K562 (cell line): Measurements from ENCODE around the gene MPC1. TPM values are rescaled to one million over a fixed set of nuclear protein-coding genes. Genes with fewer than 3 reads are reported as not detected.

Experiments used
- CHD2 ChIP-seq: IDR thresholded peaks from 2 replicates; pipeline ENCODE4 v1.6.1; 2011; ENCODE audit warnings: low read depth, low read length
- DDX20 ChIP-seq: fragments of 450-650 bp; IDR thresholded peaks from 2 replicates; pipeline ENCODE4 v1.6.1; 2016; ENCODE audit warnings: missing genetic modification characterization, low read depth, mild to moderate bottlenecking, missing compliant biosample characterization, moderate library complexity
- FOSL1 ChIP-seq: fragments of 200-800 bp; sonication (Bioruptor generic); conservative IDR thresholded peaks from 2 replicates; pipeline ENCODE4 v1.6.1; 2016; ENCODE audit warnings: missing genetic modification characterization, missing compliant biosample characterization
- FOXA3 ChIP-seq, 2 experiments: fragments of 450-650 bp in 1 of 2; sonication (generic) in 1 of 2; formaldehyde crosslinking; IDR thresholded peaks in 1 of 2; conservative IDR thresholded peaks in 1 of 2; 2 replicates each; pipeline versions ENCODE4 v1.4.0 to v1.8.0; 2020 to 2022; ENCODE audit warnings: mild to moderate bottlenecking in 2 of 2, missing genetic modification reagents in 1 of 2
- JUND ChIP-seq, 2 experiments: IDR thresholded peaks; 2 replicates in 1 of 2; 3 replicates in 1 of 2; pipeline ENCODE4 v1.6.1; 2011; ENCODE audit warnings: borderline replicate concordance in 2 of 2, low read depth in 2 of 2, low read length in 2 of 2, improper control_type of control experiment in 1 of 2, missing biosample characterization in 1 of 2, missing genetic modification characterization in 1 of 2, missing genetic modification reagents in 1 of 2
- NR3C1 ChIP-seq: sonication (generic); formaldehyde crosslinking; IDR thresholded peaks from 2 replicates; pipeline ENCODE4 v1.8.1; 2022; ENCODE audit warnings: missing genetic modification reagents
- RBM15 ChIP-seq: fragments of 200-400 bp; formaldehyde crosslinking; IDR thresholded peaks from 2 replicates; pipeline ENCODE4 v1.6.1; 2018; ENCODE audit warnings: mild to moderate bottlenecking, low read length, moderate library complexity; ENCODE audit not compliant: insufficient read depth
- RBM22 ChIP-seq: fragments of 200-400 bp; formaldehyde crosslinking; IDR thresholded peaks from 2 replicates; pipeline ENCODE4 v1.6.1; 2018; ENCODE audit warnings: low read length, low read depth; ENCODE audit not compliant: poor library complexity, severe bottlenecking
- SAFB ChIP-seq: fragments of 200-400 bp; formaldehyde crosslinking; IDR thresholded peaks from 2 replicates; pipeline ENCODE4 v1.6.1; 2017; ENCODE audit warnings: low read depth, low read length, borderline replicate concordance
- SAP30 ChIP-seq: fragments of 200-600 bp; sonication (generic); IDR thresholded peaks from 2 replicates; pipeline ENCODE4 v1.6.1; 2012; ENCODE audit warnings: borderline replicate concordance, low read depth, mild to moderate bottlenecking, moderate library complexity, low read length, control low read depth, inconsistent platforms; ENCODE audit not compliant: insufficient read depth, poor library complexity, severe bottlenecking
- SNRNP70 ChIP-seq: fragments of 200-400 bp; formaldehyde crosslinking; optimal IDR thresholded peaks from 2 replicates; pipeline ENCODE3; 2017; ENCODE audit warnings: low read depth, low read length
- SPI1 ChIP-seq: IDR thresholded peaks from 2 replicates; pipeline ENCODE4 v1.6.1; 2011; ENCODE audit warnings: low read depth, low read length, control low read depth, borderline replicate concordance
- TEAD1 ChIP-seq, 2 experiments: fragments of 450-650 bp in 1 of 2; sonication (generic) in 1 of 2; formaldehyde crosslinking; IDR thresholded peaks; 2 replicates each; pipeline versions ENCODE4 v1.4.0 to v1.8.0; 2020 to 2022; ENCODE audit warnings: mild to moderate bottlenecking in 2 of 2, missing genetic modification reagents in 1 of 2
- U2AF1 ChIP-seq: fragments of 200-400 bp; formaldehyde crosslinking; optimal IDR thresholded peaks from 2 replicates; pipeline ENCODE3; 2017; ENCODE audit warnings: mild to moderate bottlenecking, low read depth, low read length, moderate library complexity
- ZNF24 ChIP-seq: fragments of 450-650 bp; IDR thresholded peaks from 2 replicates; pipeline ENCODE4 v1.6.1; 2016
- ZNF436 ChIP-seq: fragments of 250-450, 450-650 bp; sonication (Bioruptor Pico); formaldehyde crosslinking; IDR thresholded peaks from 2 replicates; pipeline ENCODE4 v1.7.0; 2020; ENCODE audit warnings: mild to moderate bottlenecking
- ZNF551 ChIP-seq: fragments of 250-450 bp; sonication (Bioruptor Pico); IDR thresholded peaks from 2 replicates; pipeline ENCODE4 v1.5.0; 2021; ENCODE audit warnings: mild to moderate bottlenecking, moderate library complexity
- polyA plus RNA-seq, 8 experiments: library from polyadenylated mRNA; depleted of rRNA in 4 of 8; stranded (reverse) in 5 of 8; unstranded in 3 of 8; fragments of >200 nt; fragmentation: Nextera tagmentation in 2 of 8; fragmentation: Illumina TruSeq in 1 of 8; extraction: Ambion mirVana in 2 of 8; extraction: Trizol in 1 of 8; gene quantifications; 2 replicates each; pipeline versions ENCODE4 v1.2.1 to v1.2.3, GENCODE V29; 2011 to 2014; ENCODE audit warnings: inconsistent platforms in 1 of 8, missing spikeins in 1 of 8
- total RNA-seq, 7 experiments: library from RNA; depleted of rRNA in 6 of 7; stranded (reverse); fragments of >200 nt in 6 of 7; fragmentation: Illumina TruSeq in 2 of 7; extraction: Trizol in 2 of 7; gene quantifications; 2 replicates each; pipeline versions ENCODE4 v1.2.1 to v1.2.3, GENCODE V29; 2011 to 2021; ENCODE audit warnings: low replicate concordance in 1 of 7
- TF ChIP-seq, protein P1 (sequence below): fragments of 200-800 bp; sonication (Bioruptor generic); IDR thresholded peaks from 2 replicates; pipeline ENCODE4 v1.6.1; 2017; ENCODE audit warnings: missing genetic modification characterization, missing compliant biosample characterization
- TF ChIP-seq, protein P2 (sequence below), 2 experiments: IDR thresholded peaks; 2 replicates each; pipeline ENCODE4 v1.6.1; 2012; ENCODE audit warnings: improper control_type of control experiment in 2 of 2, low read depth in 2 of 2, low read length in 2 of 2, borderline replicate concordance in 1 of 2
- TF ChIP-seq, protein P3 (sequence below): fragments of 450-650 bp; formaldehyde crosslinking; IDR thresholded peaks from 2 replicates; pipeline ENCODE4 v1.4.0; 2022; ENCODE audit warnings: mild to moderate bottlenecking, moderate library complexity
- TF ChIP-seq, protein P4 (sequence below): fragments of 250-450 bp; sonication (Bioruptor Pico); IDR thresholded peaks from 2 replicates; pipeline ENCODE4 v1.8.0; 2021; ENCODE audit warnings: moderate library complexity, mild to moderate bottlenecking, inconsistent platforms

The MPC1 gene
- total and polyA plus RNA-seq, 9 of the 15 experiments (the other 6 are each of a cell fraction or from before 2014, with no cell fraction given), result 78.6 to 185 (median 138) TPM

DNA sequence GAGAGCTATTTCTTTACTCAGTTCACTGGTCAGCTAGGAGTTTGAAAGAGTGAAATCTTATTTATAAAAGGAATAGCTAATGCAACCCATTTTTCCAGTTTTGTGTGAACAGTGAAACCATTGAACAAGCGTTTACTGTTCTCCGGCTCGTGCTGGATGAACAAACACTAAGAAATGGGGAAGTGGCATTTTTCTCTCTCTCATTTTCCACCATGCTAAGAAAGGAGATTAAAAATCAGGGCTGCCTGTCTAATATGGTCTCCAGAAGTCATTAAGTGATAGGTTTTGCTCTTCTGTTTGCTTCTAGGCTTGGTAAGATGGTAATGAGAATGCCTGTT lies 39.6 kb downstream of the MPC1 start (continued):
- TF ChIP-seq ZNF436 (CRISPR knock-in tag), result peak; percentile 18; the same call in 1 of the 2 replicates
- no peak for TF ChIP-seq SAP30
- TF ChIP-seq FOXA3 (CRISPR knock-in tag; conservative IDR thresholded peaks at IDR 0.05 in 1 of 2, IDR thresholded peaks at IDR 0.05 in 1 of 2), result 0 out of 4 replicates have a peak, but pooled peaks of 1 of the 2 experiments have one; percentile 26
- no peak for TF ChIP-seq ZNF551 (CRISPR knock-in tag)
- TF ChIP-seq, protein P1, sequence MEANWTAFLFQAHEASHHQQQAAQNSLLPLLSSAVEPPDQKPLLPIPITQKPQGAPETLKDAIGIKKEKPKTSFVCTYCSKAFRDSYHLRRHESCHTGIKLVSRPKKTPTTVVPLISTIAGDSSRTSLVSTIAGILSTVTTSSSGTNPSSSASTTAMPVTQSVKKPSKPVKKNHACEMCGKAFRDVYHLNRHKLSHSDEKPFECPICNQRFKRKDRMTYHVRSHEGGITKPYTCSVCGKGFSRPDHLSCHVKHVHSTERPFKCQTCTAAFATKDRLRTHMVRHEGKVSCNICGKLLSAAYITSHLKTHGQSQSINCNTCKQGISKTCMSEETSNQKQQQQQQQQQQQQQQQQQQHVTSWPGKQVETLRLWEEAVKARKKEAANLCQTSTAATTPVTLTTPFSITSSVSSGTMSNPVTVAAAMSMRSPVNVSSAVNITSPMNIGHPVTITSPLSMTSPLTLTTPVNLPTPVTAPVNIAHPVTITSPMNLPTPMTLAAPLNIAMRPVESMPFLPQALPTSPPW (CRISPR knock-in tag), result no peak
- TF ChIP-seq TEAD1 (CRISPR knock-in tag; IDR thresholded peaks at IDR 0.05), result no peak
- TF ChIP-seq ZNF24, result no peak
- TF ChIP-seq FOSL1, result no peak; the same call in 1 of the 2 replicates
- TF ChIP-seq SPI1, result peak; percentile 98
- TF ChIP-seq U2AF1, result no peak
- TF ChIP-seq, protein P2, sequence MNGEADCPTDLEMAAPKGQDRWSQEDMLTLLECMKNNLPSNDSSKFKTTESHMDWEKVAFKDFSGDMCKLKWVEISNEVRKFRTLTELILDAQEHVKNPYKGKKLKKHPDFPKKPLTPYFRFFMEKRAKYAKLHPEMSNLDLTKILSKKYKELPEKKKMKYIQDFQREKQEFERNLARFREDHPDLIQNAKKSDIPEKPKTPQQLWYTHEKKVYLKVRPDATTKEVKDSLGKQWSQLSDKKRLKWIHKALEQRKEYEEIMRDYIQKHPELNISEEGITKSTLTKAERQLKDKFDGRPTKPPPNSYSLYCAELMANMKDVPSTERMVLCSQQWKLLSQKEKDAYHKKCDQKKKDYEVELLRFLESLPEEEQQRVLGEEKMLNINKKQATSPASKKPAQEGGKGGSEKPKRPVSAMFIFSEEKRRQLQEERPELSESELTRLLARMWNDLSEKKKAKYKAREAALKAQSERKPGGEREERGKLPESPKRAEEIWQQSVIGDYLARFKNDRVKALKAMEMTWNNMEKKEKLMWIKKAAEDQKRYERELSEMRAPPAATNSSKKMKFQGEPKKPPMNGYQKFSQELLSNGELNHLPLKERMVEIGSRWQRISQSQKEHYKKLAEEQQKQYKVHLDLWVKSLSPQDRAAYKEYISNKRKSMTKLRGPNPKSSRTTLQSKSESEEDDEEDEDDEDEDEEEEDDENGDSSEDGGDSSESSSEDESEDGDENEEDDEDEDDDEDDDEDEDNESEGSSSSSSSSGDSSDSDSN (IDR thresholded peaks at IDR 0.05; ENCODE audit: borderline replicate concordance in 1 of 2, low read depth in 2 of 2, low read length in 2 of 2), result 0 out of 4 replicates have a peak, but pooled peaks of 1 of the 2 experiments have one; percentile 2
- TF ChIP-seq RBM15, result no peak
- TF ChIP-seq SAFB, result no peak
- TF ChIP-seq RBM22, result no peak
- TF ChIP-seq JUND (IDR thresholded peaks at IDR 0.05; ENCODE audit: borderline replicate concordance, low read depth, low read length), result no peak
- no peak for TF ChIP-seq JUND (tag; IDR thresholded peaks at IDR 0.05; ENCODE audit: borderline replicate concordance, low read depth, low read length)
- no peak for TF ChIP-seq CHD2
- TF ChIP-seq DDX20 (tag), result no peak
- TF ChIP-seq, protein P3, sequence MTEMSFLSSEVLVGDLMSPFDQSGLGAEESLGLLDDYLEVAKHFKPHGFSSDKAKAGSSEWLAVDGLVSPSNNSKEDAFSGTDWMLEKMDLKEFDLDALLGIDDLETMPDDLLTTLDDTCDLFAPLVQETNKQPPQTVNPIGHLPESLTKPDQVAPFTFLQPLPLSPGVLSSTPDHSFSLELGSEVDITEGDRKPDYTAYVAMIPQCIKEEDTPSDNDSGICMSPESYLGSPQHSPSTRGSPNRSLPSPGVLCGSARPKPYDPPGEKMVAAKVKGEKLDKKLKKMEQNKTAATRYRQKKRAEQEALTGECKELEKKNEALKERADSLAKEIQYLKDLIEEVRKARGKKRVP (CRISPR knock-in tag), result no peak
- TF ChIP-seq, protein P4, sequence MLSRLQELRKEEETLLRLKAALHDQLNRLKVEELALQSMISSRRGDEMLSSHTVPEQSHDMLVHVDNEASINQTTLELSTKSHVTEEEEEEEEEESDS (CRISPR knock-in tag), result no peak
- no peak for TF ChIP-seq NR3C1 (CRISPR knock-in tag)
- TF ChIP-seq SNRNP70, result no peak
